Neuronal stem cell (in vitro differentiated cells): ENCODE data around the gene PKIB.

Experiments
- DNase-seq: peaks from one replicate; pipeline ENCODE4 v3.0.0-alpha.2; 2013; ENCODE audit warnings: low spot score
- H2AFZ ChIP-seq: one replicate; pipeline ENCODE4 v1.6.1; 2013; ENCODE audit warnings: mild to moderate bottlenecking, low read length, inconsistent platforms
- H2AK5ac ChIP-seq: 2 replicates; pipeline ENCODE4 v1.6.1; 2013; ENCODE audit warnings: low read depth, mild to moderate bottlenecking, inconsistent platforms, low read length, moderate library complexity, mixed read lengths
- H2BK120ac ChIP-seq: 2 replicates; pipeline ENCODE4 v1.6.1; 2013; ENCODE audit warnings: low read depth, mild to moderate bottlenecking, inconsistent platforms, low read length, moderate library complexity, mixed read lengths
- H2BK12ac ChIP-seq: one replicate; pipeline ENCODE4 v1.6.1; 2013; ENCODE audit warnings: low read length, inconsistent platforms
- H2BK15ac ChIP-seq: 2 replicates; pipeline ENCODE4 v1.6.1; 2013; ENCODE audit warnings: mild to moderate bottlenecking, low read length, inconsistent platforms, mixed read lengths
- H2BK5ac ChIP-seq: one replicate; pipeline ENCODE4 v1.6.1; 2013; ENCODE audit warnings: inconsistent platforms, mild to moderate bottlenecking, low read length, moderate library complexity
- H3K14ac ChIP-seq: one replicate; pipeline ENCODE4 v1.6.1; 2013; ENCODE audit warnings: low read length, inconsistent platforms
- H3K18ac ChIP-seq: 2 replicates; pipeline ENCODE4 v1.6.1; 2013; ENCODE audit warnings: low read length, inconsistent platforms
- H3K23ac ChIP-seq: 2 replicates; pipeline ENCODE4 v1.6.1; 2013; ENCODE audit warnings: low read depth, mild to moderate bottlenecking, mixed read lengths, low read length, inconsistent platforms; ENCODE audit not compliant: poor library complexity
- H3K27ac ChIP-seq: replicated peaks from 3 replicates; pipeline ENCODE4 v1.5.1; 2013; ENCODE audit warnings: low read length, inconsistent platforms
- H3K27me3 ChIP-seq, 3 experiments: 2 replicates each; pipeline ENCODE4 v1.6.1; 2013; ENCODE audit warnings: low read length in 3 of 3, mild to moderate bottlenecking in 2 of 3, inconsistent platforms in 1 of 3, low read depth in 1 of 3, mixed read lengths in 1 of 3, moderate library complexity in 1 of 3; ENCODE audit not compliant: control insufficient read depth in 3 of 3, insufficient read depth in 3 of 3
- H3K36me3 ChIP-seq, 2 donors: replicated peaks in 1 of 2; 2 replicates each; pipeline ENCODE4 v1.6.1; 2013; ENCODE audit warnings: low read length in 2 of 2; ENCODE audit not compliant: control insufficient read depth in 2 of 2, insufficient read depth in 2 of 2
- H3K4ac ChIP-seq: 2 replicates; pipeline ENCODE4 v1.6.1; 2013; ENCODE audit warnings: inconsistent platforms, mild to moderate bottlenecking, low read length, moderate library complexity
- H3K4me1 ChIP-seq, 2 donors: 1 replicate in 1 of 2; 2 replicates in 1 of 2; pipeline ENCODE4 v1.6.1; 2013; ENCODE audit warnings: low read length in 2 of 2, low read depth in 1 of 2; ENCODE audit not compliant: control insufficient read depth in 2 of 2, insufficient read depth in 1 of 2
- H3K4me2 ChIP-seq: one replicate; pipeline ENCODE4 v1.6.1; 2013; ENCODE audit warnings: mild to moderate bottlenecking, low read length, inconsistent platforms; ENCODE audit not compliant: insufficient read depth, poor library complexity, severe bottlenecking
- H3K4me3 ChIP-seq, 2 donors: 2 replicates each; pipeline ENCODE4 v1.5.1; 2013; ENCODE audit warnings: low read length in 2 of 2, mild to moderate bottlenecking in 2 of 2, inconsistent platforms in 1 of 2, moderate library complexity in 1 of 2
- H3K79me1 ChIP-seq: one replicate; pipeline ENCODE4 v1.6.1; 2013; ENCODE audit warnings: low read depth, mild to moderate bottlenecking, inconsistent platforms, low read length, moderate library complexity
- H3K9ac ChIP-seq: one replicate; pipeline ENCODE4 v1.6.1; 2013; ENCODE audit warnings: mild to moderate bottlenecking, low read depth, low read length, inconsistent platforms; ENCODE audit not compliant: poor library complexity
- H3K9me3 ChIP-seq, 2 donors: replicated peaks in 1 of 2; 2 replicates each; pipeline versions ENCODE3 to v1.6.1; 2013; ENCODE audit warnings: low read length in 2 of 2, mild to moderate bottlenecking in 2 of 2, inconsistent platforms in 1 of 2, low read depth in 1 of 2, mixed read lengths in 1 of 2, moderate library complexity in 1 of 2; ENCODE audit not compliant: control insufficient read depth in 2 of 2, insufficient read depth in 1 of 2
- H4K8ac ChIP-seq: one replicate; pipeline ENCODE4 v1.6.1; 2013; ENCODE audit warnings: low read depth, mild to moderate bottlenecking, inconsistent platforms, low read length, moderate library complexity
- H4K91ac ChIP-seq: one replicate; pipeline ENCODE4 v1.6.1; 2013; ENCODE audit warnings: low read length, low read depth, mild to moderate bottlenecking, inconsistent platforms; ENCODE audit not compliant: poor library complexity
- WGBS, 2 donors: extraction: QIAGEN DNeasy Blood & Tissue Kit; methylation state at CpG; one replicate each; pipeline ENCODE4 v1.1.7; 2013; ENCODE audit warnings: missing lambda C conversion rate in 2 of 2, mixed read lengths in 1 of 2; ENCODE audit not compliant: insufficient read length in 2 of 2, insufficient replicate concordance in 1 of 2; ENCODE audit errors: extremely low coverage in 2 of 2; 5-methylcytosine and 5-hydroxymethylcytosine counted together

Gene PKIB

DNA sequence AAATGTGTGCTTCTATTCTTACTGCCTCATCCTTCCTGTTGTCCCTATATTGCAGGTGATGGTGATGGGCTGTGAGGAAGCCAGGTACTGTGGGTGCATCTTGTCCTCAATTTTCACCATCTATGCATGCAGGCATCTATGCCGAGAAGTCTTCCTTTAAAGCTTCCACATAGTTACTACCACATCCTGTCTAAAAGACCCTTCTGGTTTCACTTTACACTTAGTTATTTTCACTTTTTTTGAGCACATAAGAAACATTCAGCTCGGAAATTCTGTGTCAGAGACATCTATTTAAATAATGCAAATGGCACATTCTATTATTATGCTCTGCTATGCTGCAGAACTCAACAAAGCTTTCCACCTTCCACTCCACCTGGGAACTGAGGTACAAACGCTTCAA lies 141.1 kb downstream of the PKIB start:
- no peak overlapping the region for H3K9ac ChIP-seq
- H3K4ac ChIP-seq = no peak overlapping the region
- H2AK5ac ChIP-seq = no peak overlapping the region
- no peak overlapping the region for H3K4me2 ChIP-seq
- no peak overlapping the region for H2BK120ac ChIP-seq
- H3K23ac ChIP-seq = no peak overlapping the region
- no peak overlapping the region for H2BK15ac ChIP-seq
- no peak overlapping the region for H4K8ac ChIP-seq
- H4K91ac ChIP-seq = no peak overlapping the region
- no peak overlapping the region for H3K18ac ChIP-seq
- H3K79me1 ChIP-seq = no peaks in the 10 kb centered on the region
- no peak overlapping the region for H2BK12ac ChIP-seq
- no peak for DNase-seq
- no peak overlapping the region for H2BK5ac ChIP-seq
- no CpG with 5 or more reads among the region's 3 CpGs for WGBS, 2 donors
- H2AFZ ChIP-seq = peak overlapping the region; percentile 23
- no peak overlapping the region for H3K4me3 ChIP-seq
- H3K9me3 ChIP-seq = peaks cover 0 to 8% of the 10 kb centered on the region in 2 donors
- no peak overlapping the region for H3K27ac ChIP-seq
- H3K14ac ChIP-seq = no peak overlapping the region
- H3K36me3 ChIP-seq = no peaks in the 10 kb centered on the region
- H3K27me3 ChIP-seq = no peaks in the 10 kb centered on the region
- H3K4me1 ChIP-seq = peaks cover 5 to 9% of the 10 kb centered on the region in 2 donors

DNA sequence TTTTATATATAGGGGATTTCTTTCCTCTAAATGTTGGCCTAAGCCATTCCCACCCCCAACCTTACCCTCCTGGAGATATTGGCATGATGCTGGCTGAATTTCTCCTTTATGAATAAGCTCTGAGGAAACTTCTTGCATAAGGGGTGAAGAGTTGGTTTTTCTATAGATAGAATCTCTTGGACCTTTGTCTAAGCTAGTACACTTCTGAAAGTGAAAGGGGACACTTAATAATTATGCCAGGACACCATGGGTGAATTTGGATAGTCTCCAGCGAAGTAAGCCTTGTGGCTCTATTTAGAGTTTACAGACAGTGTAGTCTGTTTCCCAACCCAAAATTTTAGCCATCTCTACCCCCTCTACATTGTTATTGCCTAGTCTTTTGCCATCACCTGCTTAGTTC lies 142.3 kb downstream of the PKIB start:
- peaks cover 0 to 8% of the 10 kb centered on the region in 2 donors for H3K9me3 ChIP-seq
- no peaks in the 10 kb centered on the region for H3K36me3 ChIP-seq
- no peak overlapping the region for H3K18ac ChIP-seq
- H3K79me1 ChIP-seq = no peaks in the 10 kb centered on the region
- H3K23ac ChIP-seq = no peak overlapping the region
- H2AK5ac ChIP-seq = no peak overlapping the region
- no peak overlapping the region for H3K9ac ChIP-seq
- no peak overlapping the region for H3K27ac ChIP-seq
- peaks cover 5 to 9% of the 10 kb centered on the region in 2 donors for H3K4me1 ChIP-seq
- H2BK120ac ChIP-seq = no peak overlapping the region
- no peak overlapping the region for H3K4ac ChIP-seq
- H4K91ac ChIP-seq = no peak overlapping the region
- H3K27me3 ChIP-seq = no peaks in the 10 kb centered on the region
- H2BK12ac ChIP-seq = no peak overlapping the region
- DNase-seq = no peak
- no peak overlapping the region for H3K4me3 ChIP-seq
- H2BK15ac ChIP-seq = no peak overlapping the region
- H3K4me2 ChIP-seq = no peak overlapping the region
- H2BK5ac ChIP-seq = no peak overlapping the region
- no peak overlapping the region for H3K14ac ChIP-seq
- H4K8ac ChIP-seq = no peak overlapping the region
- H2AFZ ChIP-seq = peak overlapping the region; percentile 61
- WGBS, 2 donors = no CpG with 5 or more reads among the region's 1 CpG

DNA sequence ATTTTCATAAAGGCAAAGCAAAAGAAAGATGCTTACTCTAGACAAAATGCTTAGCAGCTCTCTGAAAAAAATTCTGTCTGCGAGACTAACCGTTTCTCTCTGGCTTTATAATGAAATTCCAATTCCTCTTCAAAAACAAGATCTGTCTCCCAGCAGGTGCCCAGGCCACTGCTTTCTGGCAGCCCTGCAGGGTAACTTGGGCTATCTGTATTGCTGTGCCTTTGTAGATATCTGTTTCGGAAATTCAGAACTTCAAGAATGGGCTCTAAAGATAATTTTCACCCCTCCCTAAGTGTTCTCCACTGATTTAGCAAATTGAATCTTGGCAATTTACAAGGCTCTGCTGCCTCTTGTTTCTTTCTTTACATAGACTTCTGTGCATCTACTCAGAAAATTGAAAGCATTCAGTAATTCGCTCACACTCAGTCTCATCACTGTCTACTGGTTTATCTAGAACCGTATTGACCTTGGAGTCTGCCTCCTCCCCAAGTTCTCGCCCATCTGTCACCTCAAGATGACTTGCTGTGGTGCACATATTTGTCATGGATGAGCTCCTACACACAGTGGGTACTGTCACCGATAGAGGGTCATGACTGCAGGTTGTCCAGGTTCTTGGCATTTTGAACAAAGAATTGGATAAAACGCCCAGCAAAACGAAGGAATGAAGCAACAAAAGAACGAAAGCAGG lies 142.9 kb downstream of the PKIB start:
- Histone ChIP-seq H3K4ac (no peak overlapping the region), H3K18ac (no peak overlapping the region), H2BK12ac (no peak overlapping the region), H2BK15ac (no peak overlapping the region), H2AK5ac (peak overlapping the region; percentile 6), H3K79me1 (no peaks in the 10 kb centered on the region), H3K9ac (no peak overlapping the region), H4K91ac (no peak overlapping the region), H3K4me1 (peaks cover 5 to 9% of the 10 kb centered on the region in 2 donors), H3K27me3 (no peaks in the 10 kb centered on the region), H3K4me2 (no peak overlapping the region), H3K14ac (no peak overlapping the region), H2BK120ac (no peak overlapping the region), H3K27ac (no peak overlapping the region), H3K9me3 (peaks cover 0 to 8% of the 10 kb centered on the region in 2 donors), H3K36me3 (no peaks in the 10 kb centered on the region), H3K4me3 (no peak overlapping the region), H3K23ac (no peak overlapping the region), H2AFZ (peak overlapping the region; percentile 61), H4K8ac (no peak overlapping the region), H2BK5ac (no peak overlapping the region)
- no CpG with 5 or more reads among the region's 10 CpGs for WGBS, 2 donors
- DNase-seq = no peak

DNA sequence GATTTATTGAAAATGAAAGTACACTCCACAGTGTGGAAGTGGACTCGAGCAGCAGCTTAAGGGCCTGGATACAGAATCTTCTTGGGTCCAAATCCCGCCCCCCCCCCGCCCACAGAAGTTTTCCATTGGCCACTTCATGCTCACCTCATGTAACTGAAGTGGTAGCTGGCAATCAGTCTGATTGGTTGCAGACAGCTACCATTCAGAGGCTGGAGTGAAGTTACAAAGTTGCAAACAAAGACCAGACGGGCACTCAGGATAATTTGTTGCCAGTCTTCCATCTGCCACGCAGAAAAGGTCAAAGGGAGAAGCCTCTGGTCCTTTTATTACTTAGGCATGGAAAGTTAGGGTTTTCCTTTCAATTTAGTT lies 143.5 kb downstream of the PKIB start:
- Histone ChIP-seq H3K9me3 (peaks cover 0 to 8% of the 10 kb centered on the region in 2 donors), H3K4me1 (peaks cover 5 to 9% of the 10 kb centered on the region in 2 donors), H3K4me3 (no peak overlapping the region), H3K79me1 (no peaks in the 10 kb centered on the region), H2BK15ac (no peak overlapping the region), H3K14ac (no peak overlapping the region), H3K27ac (no peak overlapping the region), H3K18ac (no peak overlapping the region), H4K8ac (no peak overlapping the region), H3K27me3 (no peaks in the 10 kb centered on the region), H3K4ac (no peak overlapping the region), H2AFZ (peak overlapping the region; percentile 61), H4K91ac (no peak overlapping the region), H2BK120ac (no peak overlapping the region), H3K9ac (no peak overlapping the region), H2BK12ac (no peak overlapping the region), H2AK5ac (peak overlapping the region; percentile 6), H2BK5ac (no peak overlapping the region), H3K36me3 (no peaks in the 10 kb centered on the region), H3K4me2 (no peak overlapping the region), H3K23ac (no peak overlapping the region)
- DNase-seq = no peak
- WGBS, 2 donors = no CpG with 5 or more reads among the region's 5 CpGs
